Nephron (organoid): ENCODE measurements around the gene ATG16L2.
"Not testable (repeated sequence)": the region's sequence is repeated elsewhere in the genome, so short reads cannot be mapped to it uniquely, and the experiment has no call there.

Source experiments
- H3K27ac Mint-ChIP-seq, 3 experiments: 2 replicates each; pipeline ENCODE4 v1.8.0; 2020; ENCODE audit warnings: mixed read lengths in 3 of 3, mild to moderate bottlenecking in 2 of 3, moderate library complexity in 1 of 3
- H3K27me3 Mint-ChIP-seq: 2 replicates; pipeline ENCODE4 v1.8.0; 2021; ENCODE audit warnings: low read depth, mild to moderate bottlenecking, moderate library complexity, mixed read lengths
- H3K36me3 Mint-ChIP-seq: 2 replicates; pipeline ENCODE4 v1.8.0; 2020; ENCODE audit warnings: low read depth, mixed read lengths
- H3K4me1 Mint-ChIP-seq: 2 replicates; pipeline ENCODE4 v1.8.0; 2020; ENCODE audit warnings: mixed read lengths
- H3K4me3 Mint-ChIP-seq, 3 experiments: 2 replicates each; pipeline ENCODE4 v1.8.0; 2020; ENCODE audit warnings: mild to moderate bottlenecking in 3 of 3, mixed read lengths in 3 of 3, moderate library complexity in 2 of 3
- H3K9me3 Mint-ChIP-seq: 2 replicates; pipeline ENCODE4 v1.8.0; 2020; ENCODE audit warnings: mixed read lengths
- CTCF ChIP-seq, 3 experiments: fragments of 200-600 bp; sonication (generic); IDR thresholded peaks; one replicate each; pipeline ENCODE4 v1.5.0; 2021; ENCODE audit warnings: antibody characterized with exemption in 3 of 3; ENCODE audit not compliant: unreplicated experiment in 3 of 3

The ATG16L2 gene

GRCh38 chr11:72851726-72852125 lies 37.5 kb downstream of the ATG16L2 start:
- no peak overlapping the region for H3K27ac Mint-ChIP-seq
- peaks cover 3% of the 10 kb centered on the region for H3K9me3 Mint-ChIP-seq
- no peak overlapping the region for H3K4me3 Mint-ChIP-seq
- peaks cover 19% of the 10 kb centered on the region for H3K36me3 Mint-ChIP-seq
- no peaks in the 10 kb centered on the region for H3K27me3 Mint-ChIP-seq
- no peak for TF ChIP-seq CTCF (IDR thresholded peaks at IDR 0.05; ENCODE audit: unreplicated experiment in 3 of 3)
- H3K4me1 Mint-ChIP-seq = peaks cover 9% of the 10 kb centered on the region

- peaks cover 15% of the 10 kb centered on the region for H3K4me1 Mint-ChIP-seq
These were observed 41.9 kb downstream of the ATG16L2 start for GRCh38 chr11:72856065-72856464.

GRCh38 chr11:72856551-72857345 lies 42.5 kb downstream of the ATG16L2 start:
- H3K36me3 Mint-ChIP-seq = peaks cover 21% of the 10 kb centered on the region
- TF ChIP-seq CTCF (IDR thresholded peaks at IDR 0.05; ENCODE audit: unreplicated experiment in 3 of 3) = no peak
- H3K27me3 Mint-ChIP-seq = no peaks in the 10 kb centered on the region
- no peak overlapping the region for H3K4me3 Mint-ChIP-seq
- H3K9me3 Mint-ChIP-seq = peaks cover 3% of the 10 kb centered on the region
- peak overlapping the region; percentile 29 to 43 (median 32) for H3K27ac Mint-ChIP-seq
- H3K4me1 Mint-ChIP-seq = peaks cover 15% of the 10 kb centered on the region

More at GRCh38 chr11:72856065-72856464, 41.9 kb downstream of the ATG16L2 start:
- Mint-ChIP-seq H3K27ac (peak overlapping the region in 2 of 3 experiments; percentile 24 to 34), H3K27me3 (no peaks in the 10 kb centered on the region), H3K4me3 (no peak overlapping the region), H3K9me3 (peaks cover 3% of the 10 kb centered on the region), H3K36me3 (peaks cover 21% of the 10 kb centered on the region)
- TF ChIP-seq CTCF (IDR thresholded peaks at IDR 0.05; ENCODE audit: unreplicated experiment in 3 of 3) = no peak

GRCh38 chr11:72858267-72858666 lies 44.1 kb downstream of the ATG16L2 start:
- H3K4me1 Mint-ChIP-seq = peaks cover 15% of the 10 kb centered on the region
- peaks cover 14% of the 10 kb centered on the region for H3K36me3 Mint-ChIP-seq
- H3K4me3 Mint-ChIP-seq, H3K9me3 Mint-ChIP-seq, H3K27ac Mint-ChIP-seq, H3K27me3 Mint-ChIP-seq: not testable (repeated sequence)

GRCh38 chr11:72859126-72859525 lies 44.9 kb downstream of the ATG16L2 start:
- TF ChIP-seq CTCF (IDR thresholded peaks at IDR 0.05; ENCODE audit: unreplicated experiment in 3 of 3) = no peak
- Mint-ChIP-seq H3K27me3 (no peaks in the 10 kb centered on the region), H3K4me3 (no peak overlapping the region), H3K9me3 (no peaks in the 10 kb centered on the region), H3K4me1 (peaks cover 20% of the 10 kb centered on the region), H3K27ac (no peak overlapping the region), H3K36me3 (peaks cover 19% of the 10 kb centered on the region)

- H3K9me3 Mint-ChIP-seq = no peaks in the 10 kb centered on the region
- TF ChIP-seq CTCF (IDR thresholded peaks at IDR 0.05; ENCODE audit: unreplicated experiment in 3 of 3) = no peak
- peaks cover 26% of the 10 kb centered on the region for H3K4me1 Mint-ChIP-seq
- H3K27ac Mint-ChIP-seq = no peak overlapping the region
- no peak overlapping the region for H3K4me3 Mint-ChIP-seq
- H3K27me3 Mint-ChIP-seq = no peaks in the 10 kb centered on the region
- peaks cover 14% of the 10 kb centered on the region for H3K36me3 Mint-ChIP-seq
These were observed 45.8 kb downstream of the ATG16L2 start for GRCh38 chr11:72860010-72860409.
